IMR-90 (cell line): ENCODE results near the gene CCDC146. TPM values are rescaled to one million over a fixed set of nuclear protein-coding genes. Genes with fewer than 3 reads are reported as not detected.
"Not testable (repeated sequence)": the region's sequence is repeated elsewhere in the genome, so short reads cannot be mapped to it uniquely, and the experiment has no call there.

Experiments used
- ATAC-seq: fragments of 200-7000 bp; cut with Tn5 transposase; 2 replicates; pipeline ENCODE4 v1.9.1; 2020; ENCODE audit warnings: low read depth, mild to moderate bottlenecking, moderate library complexity
- BruUV-seq: library from RNA; stranded (reverse); fragments of 400-500 nt; replicated peaks from 2 replicates; lab custom pipeline; 2021; lab: Mats Ljungman, UMichigan
- CTCF ChIA-PET: fragments of 300-600 bp; formaldehyde crosslinking; extraction: SDS; loops from one replicate; lab custom pipeline; 2021; ENCODE audit warnings: antibody characterized with exemption; lab: Yijun Ruan, JAX
- POLR2A ChIA-PET: fragments of 300-600 bp; sonication (Branson Sonifier 250); formaldehyde crosslinking; loops from one replicate; lab custom pipeline; 2022; ENCODE audit warnings: antibody characterized with exemption; ENCODE audit not compliant: unreplicated experiment; lab: Charles Lee
- DNase-seq: peaks from one replicate; pipeline ENCODE4 v3.0.0; 2013
- H2AFZ ChIP-seq: replicated peaks from 2 replicates; pipeline ENCODE3; 2013; ENCODE audit warnings: low read length, mild to moderate bottlenecking; ENCODE audit not compliant: poor library complexity
- H2AK5ac ChIP-seq: 2 replicates; pipeline ENCODE4 v1.6.1; 2013; ENCODE audit warnings: low read depth, low read length, inconsistent platforms
- H2AK9ac ChIP-seq: replicated peaks from 2 replicates; pipeline ENCODE3; 2013; ENCODE audit warnings: mild to moderate bottlenecking, low read depth, low read length, moderate library complexity; ENCODE audit not compliant: poor library complexity
- H2BK120ac ChIP-seq: 2 replicates; pipeline ENCODE4 v1.6.1; 2013; ENCODE audit warnings: low read depth, low read length, inconsistent platforms
- H2BK15ac ChIP-seq: 3 replicates; pipeline ENCODE4 v1.6.1; 2013; ENCODE audit warnings: low read depth, low read length, inconsistent platforms
- H2BK20ac ChIP-seq: 2 replicates; pipeline ENCODE4 v1.6.1; 2013; ENCODE audit warnings: low read depth, mild to moderate bottlenecking, inconsistent platforms, low read length, moderate library complexity
- H2BK5ac ChIP-seq: 2 replicates; pipeline ENCODE4 v1.6.1; 2013; ENCODE audit warnings: mild to moderate bottlenecking, low read depth, low read length, inconsistent platforms; ENCODE audit not compliant: poor library complexity, severe bottlenecking
- H3K14ac ChIP-seq: replicated peaks from 2 replicates; pipeline ENCODE4 v1.6.1; 2013; ENCODE audit warnings: low read depth, low read length, inconsistent platforms
- H3K18ac ChIP-seq: 2 replicates; pipeline ENCODE4 v1.6.1; 2013; ENCODE audit warnings: low read depth, low read length, control low read depth
- H3K23ac ChIP-seq: 2 replicates; pipeline ENCODE4 v1.6.1; 2013; ENCODE audit warnings: low read depth, low read length, inconsistent platforms
- H3K27ac ChIP-seq: 2 replicates; pipeline ENCODE4 v1.5.1; 2013; ENCODE audit warnings: mild to moderate bottlenecking, control low read depth, low read length; ENCODE audit not compliant: insufficient read depth
- H3K27me3 ChIP-seq: 2 replicates; pipeline ENCODE4 v1.6.1; 2013; ENCODE audit warnings: low read length; ENCODE audit not compliant: control insufficient read depth, insufficient read depth
- H3K36me3 ChIP-seq: 2 replicates; pipeline ENCODE4 v1.6.1; 2013; ENCODE audit warnings: low read length, mixed read lengths; ENCODE audit not compliant: control insufficient read depth, insufficient read depth
- H3K4ac ChIP-seq: 2 replicates; pipeline ENCODE4 v1.6.1; 2013; ENCODE audit warnings: low read depth, low read length, inconsistent platforms
- H3K4me1 ChIP-seq: 2 replicates; pipeline ENCODE4 v1.6.1; 2013; ENCODE audit warnings: low read length, mixed read lengths; ENCODE audit not compliant: control insufficient read depth, insufficient read depth
- H3K4me2 ChIP-seq: 2 replicates; pipeline ENCODE4 v1.6.1; 2013; ENCODE audit warnings: low read depth, mild to moderate bottlenecking, control low read depth, low read length, moderate library complexity
- H3K4me3 ChIP-seq: 2 replicates; pipeline ENCODE4 v1.5.1; 2013; ENCODE audit warnings: low read depth, mild to moderate bottlenecking, control low read depth, low read length, moderate library complexity; ENCODE audit not compliant: insufficient read depth
- H3K56ac ChIP-seq: 2 replicates; pipeline ENCODE4 v1.6.1; 2013; ENCODE audit warnings: low read length, inconsistent platforms; ENCODE audit not compliant: insufficient read depth; ENCODE audit errors: extremely low read depth
- H3K79me1 ChIP-seq, 2 experiments: 2 replicates each; pipeline ENCODE4 v1.6.1; 2013; ENCODE audit warnings: low read length in 2 of 2, inconsistent platforms in 1 of 2, low read depth in 1 of 2
- H3K9ac ChIP-seq: 2 replicates; pipeline ENCODE4 v1.6.1; 2013; ENCODE audit warnings: low read depth, low read length, control low read depth
- H3K9me1 ChIP-seq: 2 replicates; pipeline ENCODE4 v1.6.1; 2013; ENCODE audit warnings: low read length, inconsistent platforms; ENCODE audit not compliant: insufficient read depth
- H3K9me3 ChIP-seq: 2 replicates; pipeline ENCODE4 v1.6.1; 2013; ENCODE audit warnings: low read length; ENCODE audit not compliant: control insufficient read depth, insufficient read depth
- H4K20me1 ChIP-seq: 2 replicates; pipeline ENCODE4 v1.6.1; 2013; ENCODE audit warnings: low read length, inconsistent platforms; ENCODE audit not compliant: insufficient read depth
- H4K5ac ChIP-seq: 2 replicates; pipeline ENCODE4 v1.6.1; 2013; ENCODE audit warnings: mild to moderate bottlenecking, low read depth, low read length, control low read depth
- H4K8ac ChIP-seq, 2 experiments: 2 replicates each; pipeline ENCODE4 v1.6.1; 2013; ENCODE audit warnings: low read depth in 2 of 2, low read length in 2 of 2, control low read depth in 1 of 2, inconsistent platforms in 1 of 2
- H4K91ac ChIP-seq: 2 replicates; pipeline ENCODE4 v1.6.1; 2013; ENCODE audit warnings: low read depth, low read length, inconsistent platforms; ENCODE audit not compliant: insufficient read depth
- WGBS, 2 experiments: methylation state at CpG; one replicate each; pipeline versions ENCODE4 v1.1.5 to v1.1.7; 2013; ENCODE audit warnings: missing lambda C conversion rate in 2 of 2; ENCODE audit not compliant: insufficient read length in 1 of 2; ENCODE audit errors: extremely low coverage in 2 of 2; 5-methylcytosine and 5-hydroxymethylcytosine counted together
- dilution Hi-C: fragments of 300-500 bp; cut with HindIII; formaldehyde crosslinking; loops from one replicate; pipeline ENCODE4 v1.14.3; 2018; ENCODE audit warnings: low sequenced_read_pairs; ENCODE audit not compliant: unreplicated experiment
- in situ Hi-C: fragments of 300-500 bp; cut with MboI; formaldehyde crosslinking; loops from 3 replicates; pipeline ENCODE4 v1.14.3; 2019; ENCODE audit warnings: low sequenced_read_pairs, inconsistent platforms, mixed read lengths
- intact Hi-C: fragments of 100-400 bp; cut with micrococcal nuclease; formaldehyde crosslinking; loops from 2 replicates; pipeline ENCODE4 v1.10.0; 2022
- polyA plus RNA-seq, 3 experiments: library from polyadenylated mRNA; depleted of rRNA; stranded (reverse); fragments of >200 nt; gene quantifications; 2 replicates each; pipeline ENCODE4 v1.2.3, GENCODE V29; 2012; ENCODE audit warnings: low replicate concordance in 1 of 3
- total RNA-seq: library from RNA; depleted of rRNA; stranded (reverse); fragments of >200 nt; gene quantifications from 2 replicates; pipeline ENCODE4 v1.2.3, GENCODE V29; 2012

The CCDC146 gene
- total and polyA plus RNA-seq, 2 of the 4 experiments (the other 2 are of a cell fraction): 0.54 to 1.7 TPM

- H3K4me3 ChIP-seq, in situ Hi-C loops, H3K9me1 ChIP-seq, H2AK5ac ChIP-seq, H4K20me1 ChIP-seq, H2AK9ac ChIP-seq, H2AFZ ChIP-seq, H3K9me3 ChIP-seq, H3K27me3 ChIP-seq, CTCF ChIA-PET, BruUV-seq, H3K36me3 ChIP-seq, POLR2A ChIA-PET, intact Hi-C loops, H3K14ac ChIP-seq, H3K79me1 ChIP-seq, dilution Hi-C loops, H3K56ac ChIP-seq, H3K9ac ChIP-seq: not testable (repeated sequence)
- Histone ChIP-seq H3K18ac (peak overlapping the region; percentile 61), H3K4me2 (peak overlapping the region; percentile 45; the same call in 1 of the 2 replicates), H4K5ac (peak overlapping the region; percentile 63), H2BK20ac (peak overlapping the region; percentile 8; the same call in 1 of the 2 replicates), H3K23ac (peak overlapping the region; percentile 5; the same call in 1 of the 2 replicates), H2BK5ac (peak overlapping the region; percentile 46), H2BK120ac (peak overlapping the region; percentile 72; the same call in 1 of the 2 replicates), H3K4me1 (peaks cover 10% of the 10 kb centered on the region), H2BK15ac (peak overlapping the region; percentile 84; the same call in 1 of the 3 replicates), H4K91ac (peak overlapping the region; percentile 26; the same call in 1 of the 2 replicates), H3K4ac (peak overlapping the region; percentile 69), H4K8ac (peak overlapping the region in 1 of 2 experiments; percentile 53; a peak in 1 of 4 replicates), H3K27ac (peak overlapping the region; percentile 85; the same call in 1 of the 2 replicates)
- peak; percentile 76 for ATAC-seq
- DNase-seq: peak; percentile 61
- WGBS, 2 experiments: no CpG with 5 or more reads among the region's 5 CpGs
Measured at GRCh38 chr7:77155601-77156377, 33.4 kb downstream of the CCDC146 start.

DNA sequence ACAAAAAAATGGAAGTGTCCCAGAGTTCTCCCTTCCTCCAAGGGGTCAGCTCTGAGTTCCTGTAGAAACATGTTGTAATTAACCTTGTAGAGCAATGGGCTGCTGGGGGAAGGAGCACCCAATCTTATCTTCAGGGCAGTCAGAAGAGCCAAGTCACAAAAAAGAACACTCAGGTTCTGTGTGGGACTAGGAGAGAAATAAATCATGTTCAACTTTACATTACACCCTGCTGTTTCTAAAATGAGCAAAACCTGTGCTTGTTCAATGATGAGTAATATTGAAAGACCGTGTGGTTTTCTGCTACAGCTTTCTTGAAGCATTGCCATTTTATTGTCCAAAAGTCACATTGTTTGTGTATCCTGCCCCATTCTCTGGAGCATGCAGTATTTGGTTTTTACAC is 34.6 kb downstream of the CCDC146 start:
- H3K9me1 ChIP-seq, H3K27me3 ChIP-seq, H3K14ac ChIP-seq, H4K5ac ChIP-seq, H3K4me2 ChIP-seq, H2BK5ac ChIP-seq, in situ Hi-C loops, H2BK20ac ChIP-seq, H3K4ac ChIP-seq, H2BK15ac ChIP-seq, POLR2A ChIA-PET, H2AK9ac ChIP-seq, BruUV-seq, H2AFZ ChIP-seq, H3K36me3 ChIP-seq, intact Hi-C loops, H2BK120ac ChIP-seq, H3K23ac ChIP-seq, H4K91ac ChIP-seq, DNase-seq, H2AK5ac ChIP-seq, CTCF ChIA-PET, H3K4me3 ChIP-seq, dilution Hi-C loops, H4K20me1 ChIP-seq, H3K27ac ChIP-seq, H3K18ac ChIP-seq, H3K9ac ChIP-seq, H3K9me3 ChIP-seq, H4K8ac ChIP-seq, H3K79me1 ChIP-seq, H3K56ac ChIP-seq: not testable (repeated sequence)
- peaks cover 10% of the 10 kb centered on the region for H3K4me1 ChIP-seq
- ATAC-seq: peak; percentile 51
- WGBS, 2 experiments: no CpG with 5 or more reads among the region's 1 CpG
